Fibroblast of the aortic adventitia (primary cell): ENCODE results near the gene TMPRSS13. TPM values are rescaled to one million over a fixed set of nuclear protein-coding genes. Genes with fewer than 3 reads are reported as not detected.

ENCODE experiments used
- DNase-seq: peaks from one replicate; pipeline ENCODE4 v3.0.0-alpha.2; 2010; ENCODE audit warnings: low read depth
- H3K4me3 ChIP-seq: 2 replicates; pipeline ENCODE4 v1.5.1; 2011; ENCODE audit warnings: low read depth, mild to moderate bottlenecking, control low read depth, low read length, moderate library complexity
- total RNA-seq: library from RNA; depleted of rRNA; stranded (reverse); fragments of >200 nt; gene quantifications from 2 replicates; pipeline ENCODE4 v1.2.3, GENCODE V29; 2012; ENCODE audit warnings: low replicate concordance
- TF ChIP-seq, protein P1 (sequence below): IDR thresholded peaks from 2 replicates; pipeline ENCODE4 v1.5.1; 2011; ENCODE audit warnings: mild to moderate bottlenecking, low read length, control low read depth, inconsistent platforms; ENCODE audit not compliant: insufficient read depth

TMPRSS13 gene
- total RNA-seq, 1 donor, result not detected

- TF ChIP-seq, protein P1, sequence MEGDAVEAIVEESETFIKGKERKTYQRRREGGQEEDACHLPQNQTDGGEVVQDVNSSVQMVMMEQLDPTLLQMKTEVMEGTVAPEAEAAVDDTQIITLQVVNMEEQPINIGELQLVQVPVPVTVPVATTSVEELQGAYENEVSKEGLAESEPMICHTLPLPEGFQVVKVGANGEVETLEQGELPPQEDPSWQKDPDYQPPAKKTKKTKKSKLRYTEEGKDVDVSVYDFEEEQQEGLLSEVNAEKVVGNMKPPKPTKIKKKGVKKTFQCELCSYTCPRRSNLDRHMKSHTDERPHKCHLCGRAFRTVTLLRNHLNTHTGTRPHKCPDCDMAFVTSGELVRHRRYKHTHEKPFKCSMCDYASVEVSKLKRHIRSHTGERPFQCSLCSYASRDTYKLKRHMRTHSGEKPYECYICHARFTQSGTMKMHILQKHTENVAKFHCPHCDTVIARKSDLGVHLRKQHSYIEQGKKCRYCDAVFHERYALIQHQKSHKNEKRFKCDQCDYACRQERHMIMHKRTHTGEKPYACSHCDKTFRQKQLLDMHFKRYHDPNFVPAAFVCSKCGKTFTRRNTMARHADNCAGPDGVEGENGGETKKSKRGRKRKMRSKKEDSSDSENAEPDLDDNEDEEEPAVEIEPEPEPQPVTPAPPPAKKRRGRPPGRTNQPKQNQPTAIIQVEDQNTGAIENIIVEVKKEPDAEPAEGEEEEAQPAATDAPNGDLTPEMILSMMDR, result no peak
- no peak overlapping the region for H3K4me3 ChIP-seq
- no peak for DNase-seq
Measured at GRCh38 chr11:117882311-117882905, 46.8 kb downstream of the TMPRSS13 start.

DNA sequence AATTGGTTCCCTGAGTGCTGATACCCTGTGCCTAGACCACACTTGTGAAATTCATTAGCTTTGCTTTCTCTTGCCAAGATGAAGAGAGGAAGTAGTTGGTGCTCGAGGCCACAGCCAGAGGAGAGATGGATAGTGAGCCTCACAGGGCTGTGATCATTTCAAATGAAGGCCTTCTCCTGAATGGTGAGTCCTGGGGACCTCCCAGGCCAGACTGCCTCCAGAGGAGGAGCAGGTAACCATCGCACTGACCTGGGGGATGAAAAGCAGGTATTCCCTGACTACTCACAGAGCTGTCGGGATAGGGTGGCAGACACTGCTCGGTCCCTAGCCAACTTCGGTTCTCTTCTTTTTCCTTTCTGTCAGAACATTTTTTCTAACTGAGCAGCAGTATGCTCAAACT lies 48.0 kb downstream of the TMPRSS13 start:
- H3K4me3 ChIP-seq, result no peak overlapping the region
- no peak for DNase-seq
- TF ChIP-seq, protein P1, result no peak

DNA sequence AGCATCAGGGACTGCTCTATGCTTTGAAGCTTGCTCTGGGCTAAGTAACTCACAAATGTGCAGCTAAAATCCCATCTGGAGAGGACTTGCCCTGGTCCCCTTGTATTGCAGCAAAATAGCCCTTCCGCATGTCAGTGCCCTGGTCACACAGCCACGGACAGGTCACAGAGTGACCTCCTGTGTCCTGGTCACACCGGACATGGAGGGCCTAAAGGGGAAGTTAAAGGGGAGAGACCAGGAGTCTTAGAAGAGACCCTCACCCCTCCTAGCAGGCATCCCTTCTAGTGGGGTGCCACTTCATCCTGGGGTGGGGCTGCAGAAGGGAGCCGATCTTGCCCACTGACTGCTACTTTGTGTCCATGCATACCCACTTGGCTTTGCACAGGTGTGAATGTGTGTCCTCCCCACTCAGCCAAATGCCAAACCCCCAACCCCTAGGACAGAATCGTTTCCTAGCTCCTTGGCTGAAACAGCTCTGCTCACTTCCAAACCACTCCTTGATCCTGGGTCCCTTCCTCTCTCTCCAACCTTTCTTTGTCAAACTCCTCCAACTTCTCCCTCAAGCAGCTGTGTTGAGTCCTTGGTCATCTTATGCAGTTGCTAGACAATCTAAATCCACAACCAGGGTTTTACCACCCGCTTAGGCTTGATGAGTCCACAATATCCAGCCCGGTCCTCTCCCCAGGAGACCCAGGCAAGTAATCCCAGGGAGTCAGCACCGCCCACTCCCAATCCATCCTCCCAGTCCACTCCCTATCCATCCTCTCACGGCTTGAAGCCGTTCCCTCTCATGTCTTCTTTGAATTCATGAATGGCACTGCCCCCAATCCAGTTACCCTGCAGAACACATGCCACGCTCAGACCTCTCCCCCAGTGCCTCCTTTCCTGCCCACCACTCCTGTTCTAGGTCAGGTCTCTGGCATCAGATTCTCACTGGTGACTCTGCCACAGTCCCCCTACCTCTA lies 49.4 kb downstream of the TMPRSS13 start:
- H3K4me3 ChIP-seq, result no peak overlapping the region
- no peak for DNase-seq
- TF ChIP-seq, protein P1, result no peak

GRCh38 chr11:117878939-117879475 lies 50.2 kb downstream of the TMPRSS13 start:
- no peak for DNase-seq
- TF ChIP-seq, protein P1, result no peak
- no peak overlapping the region for H3K4me3 ChIP-seq

GRCh38 chr11:117878314-117878938 lies 50.8 kb downstream of the TMPRSS13 start:
- no peak overlapping the region for H3K4me3 ChIP-seq
- TF ChIP-seq, protein P1, result no peak
- no peak for DNase-seq

DNA sequence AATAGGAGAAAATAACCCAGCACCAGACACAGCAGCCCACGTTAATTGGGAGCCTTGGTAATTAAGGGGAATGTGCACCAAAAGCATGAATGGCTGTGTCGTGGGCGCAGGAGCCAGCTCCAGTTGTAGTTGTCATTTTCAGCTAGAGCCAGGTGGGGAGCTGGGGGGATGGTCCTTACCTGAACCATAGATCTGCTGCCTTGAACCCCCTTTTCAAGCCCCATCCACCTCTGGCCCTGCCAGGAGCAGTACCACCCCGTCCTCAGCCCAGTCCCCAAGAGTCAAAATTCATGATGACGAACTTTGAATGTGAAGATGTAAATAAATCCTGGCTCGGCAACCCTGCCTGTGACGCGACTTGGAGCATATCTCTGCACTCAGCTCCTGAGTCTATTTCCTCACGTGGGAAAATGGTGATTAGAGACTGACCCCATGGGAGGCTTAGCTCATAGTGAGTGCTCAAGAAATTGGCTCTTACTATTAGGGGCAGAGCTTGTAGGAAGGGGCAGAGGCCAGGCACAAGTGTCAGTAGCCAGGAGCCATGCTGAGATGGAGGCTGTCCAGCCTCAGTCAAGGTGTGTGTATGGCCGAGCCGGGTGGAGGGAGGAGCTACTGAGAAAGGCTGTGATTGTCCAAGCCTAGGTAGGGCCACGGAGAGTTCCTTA lies 52.0 kb downstream of the TMPRSS13 start:
- H3K4me3 ChIP-seq, result no peak overlapping the region
- no peak for DNase-seq
- TF ChIP-seq, protein P1, result no peak
